Right lobe of liver (tissue), 4 donors: ENCODE measurements around the gene ZC3H12A.

ENCODE experiments used
- POLR2A ChIP-seq: fragments of 450-650 bp; IDR thresholded peaks from one replicate; pipeline ENCODE4 v1.6.1; 2017; ENCODE audit warnings: antibody characterized with exemption, mild to moderate bottlenecking
- TF ChIP-seq, protein P1 (sequence below), 4 donors: fragments of 200-600 bp in 3 of 4; fragments of 450-650 bp in 1 of 4; IDR thresholded peaks; one replicate each; pipeline versions ENCODE4 v1.5.1 to v1.8.0; 2016 to 2022; ENCODE audit warnings: antibody characterized with exemption in 4 of 4, mild to moderate bottlenecking in 2 of 4
- donor health status: DM: no; HTN: no; CAD: no.
- donor health status: DM: no; HTN: no; CAD: no.
- donor health status: DM: no; HTN: yes; CAD: no.

DNA sequence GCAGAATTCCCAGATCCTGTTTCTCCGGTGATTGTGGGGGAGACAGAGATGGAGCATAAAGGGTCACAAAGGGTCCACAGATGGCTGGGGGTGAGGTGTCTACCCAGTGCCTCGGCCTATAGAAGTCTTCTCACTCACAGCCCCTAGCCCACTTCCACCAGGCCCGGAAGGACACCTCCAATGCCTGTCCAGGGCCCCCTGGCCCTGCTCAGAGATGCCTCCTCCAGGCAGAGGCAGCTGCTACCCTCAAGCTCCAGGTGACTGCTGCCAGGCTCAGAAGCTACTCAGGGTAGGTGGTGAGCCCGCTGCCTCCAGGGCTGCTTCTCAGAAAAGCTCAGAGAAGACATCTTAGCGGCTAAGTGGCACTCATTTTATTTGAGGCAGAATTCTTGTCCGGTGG, 22.0 kb upstream of the ZC3H12A start:
- TF ChIP-seq, protein P1, sequence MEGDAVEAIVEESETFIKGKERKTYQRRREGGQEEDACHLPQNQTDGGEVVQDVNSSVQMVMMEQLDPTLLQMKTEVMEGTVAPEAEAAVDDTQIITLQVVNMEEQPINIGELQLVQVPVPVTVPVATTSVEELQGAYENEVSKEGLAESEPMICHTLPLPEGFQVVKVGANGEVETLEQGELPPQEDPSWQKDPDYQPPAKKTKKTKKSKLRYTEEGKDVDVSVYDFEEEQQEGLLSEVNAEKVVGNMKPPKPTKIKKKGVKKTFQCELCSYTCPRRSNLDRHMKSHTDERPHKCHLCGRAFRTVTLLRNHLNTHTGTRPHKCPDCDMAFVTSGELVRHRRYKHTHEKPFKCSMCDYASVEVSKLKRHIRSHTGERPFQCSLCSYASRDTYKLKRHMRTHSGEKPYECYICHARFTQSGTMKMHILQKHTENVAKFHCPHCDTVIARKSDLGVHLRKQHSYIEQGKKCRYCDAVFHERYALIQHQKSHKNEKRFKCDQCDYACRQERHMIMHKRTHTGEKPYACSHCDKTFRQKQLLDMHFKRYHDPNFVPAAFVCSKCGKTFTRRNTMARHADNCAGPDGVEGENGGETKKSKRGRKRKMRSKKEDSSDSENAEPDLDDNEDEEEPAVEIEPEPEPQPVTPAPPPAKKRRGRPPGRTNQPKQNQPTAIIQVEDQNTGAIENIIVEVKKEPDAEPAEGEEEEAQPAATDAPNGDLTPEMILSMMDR (IDR thresholded peaks at IDR 0.05) = no peak
- no peak for TF ChIP-seq POLR2A
